Forelimb muscle (tissue), 1 donor: ENCODE measurements around the gene POLR3C. TPM values are rescaled to one million over a fixed set of nuclear protein-coding genes. Genes with fewer than 3 reads are reported as not detected.
"Not testable (repeated sequence)": the region's sequence is repeated elsewhere in the genome, so short reads cannot be mapped to it uniquely, and the experiment has no call there.

Experiments used
- DNase-seq: peaks from one replicate; pipeline ENCODE4 v3.0.0-alpha.2; 2013; ENCODE audit warnings: low read depth
- polyA plus RNA-seq: library from polyadenylated mRNA; unstranded; fragments of 120-200 nt; gene quantifications from one replicate; pipeline ENCODE4 v1.2.1, GENCODE V29; 2013; ENCODE audit not compliant: insufficient read length

The POLR3C gene
- 20.2 TPM for polyA plus RNA-seq

GRCh38 chr1:145823565-145824498, at the start of gene POLR3C, which contains the start of gene RNF115:
Gene POLR3C (plus strand): TSS chr1:145824200. CDS start chr1:145825777, 1,577 bp downstream.
Gene RNF115 (minus strand): TSS chr1:145824095. CDS start chr1:145823873, 222 bp downstream.
- peak; percentile 64 for DNase-seq

- no peak for DNase-seq
Measured at GRCh38 chr1:145777357-145778145, 46.4 kb upstream of the POLR3C start.

GRCh38 chr1:145778146-145778540, 45.9 kb upstream of the POLR3C start:
- DNase-seq, result no peak

GRCh38 chr1:145782272-145783099, 41.5 kb upstream of the POLR3C start:
- peak; percentile 20 for DNase-seq

- no peak for DNase-seq
Measured at GRCh38 chr1:145784409-145784808, 39.6 kb upstream of the POLR3C start.

- no peak for DNase-seq
Measured at GRCh38 chr1:145785547-145785946, 38.5 kb upstream of the POLR3C start.

GRCh38 chr1:145786271-145786670, 37.7 kb upstream of the POLR3C start:
- no peak for DNase-seq

- DNase-seq, result no peak
Measured at GRCh38 chr1:145788580-145788979, 35.4 kb upstream of the POLR3C start.

- DNase-seq, result not testable (repeated sequence)
Measured at GRCh38 chr1:145791860-145792259, 32.1 kb upstream of the POLR3C start.

- DNase-seq, result no peak
Measured at GRCh38 chr1:145792484-145792883, 31.5 kb upstream of the POLR3C start.

GRCh38 chr1:145795257-145795881, 28.6 kb upstream of the POLR3C start:
- DNase-seq, result no peak

- DNase-seq, result no peak
Measured at GRCh38 chr1:145796753-145797152, 27.2 kb upstream of the POLR3C start.

- DNase-seq, result no peak
Measured at GRCh38 chr1:145799806-145800205, 24.2 kb upstream of the POLR3C start.

GRCh38 chr1:145804235-145805045, 19.6 kb upstream of the POLR3C start:
- no peak for DNase-seq

- DNase-seq, result no peak
Measured at GRCh38 chr1:145805057-145805456, 18.9 kb upstream of the POLR3C start.

- DNase-seq, result no peak
Measured at GRCh38 chr1:145806408-145806807, 17.6 kb upstream of the POLR3C start.

- no peak for DNase-seq
Measured at GRCh38 chr1:145806844-145807243, 17.2 kb upstream of the POLR3C start.

- not testable (repeated sequence) for DNase-seq
Measured at GRCh38 chr1:145812977-145813810, 10.8 kb upstream of the POLR3C start.

GRCh38 chr1:145818095-145818494, 5.9 kb upstream of the POLR3C start:
- not testable (repeated sequence) for DNase-seq
